GM19468 (cell line): Measurements from ENCODE around the gene ZNF500.

Experiments
- ATAC-seq: cut with Tn5 transposase; IDR thresholded peaks from one replicate; pipeline ENCODE4 v1.9.1; 2021; ENCODE audit warnings: mild to moderate bottlenecking, moderate library complexity, moderate number of reproducible peaks; ENCODE audit not compliant: unreplicated experiment; ENCODE audit errors: extremely low read depth

The ZNF500 gene

GRCh38 chr16:4718466-4718865 lies 48.5 kb downstream of the ZNF500 start:
- ATAC-seq: no peak

- no peak for ATAC-seq
These were observed 52.0 kb downstream of the ZNF500 start for GRCh38 chr16:4714996-4715395.

GRCh38 chr16:4713663-4714501 lies 53.1 kb downstream of the ZNF500 start:
- ATAC-seq: no peak

- ATAC-seq: no peak
These were observed 57.5 kb downstream of the ZNF500 start for GRCh38 chr16:4709481-4709880.

- ATAC-seq: no peak
These were observed 60.1 kb downstream of the ZNF500 start for GRCh38 chr16:4706871-4707270.

GRCh38 chr16:4704913-4705312 lies 62.0 kb downstream of the ZNF500 start:
- ATAC-seq: no peak

- ATAC-seq: no peak
These were observed 62.5 kb downstream of the ZNF500 start for GRCh38 chr16:4704491-4704890.

GRCh38 chr16:4703906-4704305 lies 63.1 kb downstream of the ZNF500 start:
- no peak for ATAC-seq

- no peak for ATAC-seq
These were observed 64.5 kb downstream of the ZNF500 start for GRCh38 chr16:4702466-4702808.

GRCh38 chr16:4701791-4702465 lies 65.0 kb downstream of the ZNF500 start:
- no peak for ATAC-seq

- no peak for ATAC-seq
These were observed 65.8 kb downstream of the ZNF500 start for GRCh38 chr16:4700997-4701743.

- no peak for ATAC-seq
These were observed 66.5 kb downstream of the ZNF500 start for GRCh38 chr16:4700380-4700996.

GRCh38 chr16:4699046-4699556 lies 67.9 kb downstream of the ZNF500 start:
- ATAC-seq: no peak

- no peak for ATAC-seq
These were observed 68.5 kb downstream of the ZNF500 start for GRCh38 chr16:4698321-4699045.
